Esophagus muscularis mucosa (tissue), 4 donors: ENCODE results near the gene IER3IP1. TPM values are rescaled to one million over a fixed set of nuclear protein-coding genes. Genes with fewer than 3 reads are reported as not detected.
"Not testable (repeated sequence)": the region's sequence is repeated elsewhere in the genome, so short reads cannot be mapped to it uniquely, and the experiment has no call there.

Source experiments
- DNase-seq: peaks from one replicate; pipeline ENCODE4 v3.0.0-alpha.2; 2017; ENCODE audit errors: extremely low spot score
- H3K27ac ChIP-seq, 4 donors: fragments of 200-600 bp; sonication (generic); replicated peaks in 1 of 4; 1 replicate in 3 of 4; 2 replicates in 1 of 4; pipeline ENCODE4 v1.5.1; 2016 to 2019; ENCODE audit warnings: mild to moderate bottlenecking in 1 of 4
- H3K27me3 ChIP-seq, 4 donors: fragments of 200-600 bp; sonication (generic); one replicate each; pipeline versions ENCODE4 v1.5.1 to v1.6.0; 2016 to 2019
- H3K36me3 ChIP-seq, 4 donors: fragments of 200-600 bp; sonication (generic); one replicate each; pipeline ENCODE4 v1.5.1; 2016 to 2019
- H3K4me1 ChIP-seq, 4 donors: fragments of 200-600 bp; sonication (generic); one replicate each; pipeline ENCODE4 v1.5.1; 2016 to 2019
- H3K4me3 ChIP-seq, 4 donors: fragments of 200-600 bp; sonication (generic); 1 replicate in 2 of 4; 2 replicates in 2 of 4; pipeline ENCODE4 v1.5.1; 2016 to 2019; ENCODE audit warnings: mild to moderate bottlenecking in 4 of 4, moderate library complexity in 1 of 4
- H3K9me3 ChIP-seq, 4 donors: fragments of 200-600 bp; sonication (generic); 1 replicate in 3 of 4; 2 replicates in 1 of 4; pipeline ENCODE4 v1.5.1; 2016 to 2019
- EP300 ChIP-seq: sonication (generic); formaldehyde crosslinking; IDR thresholded peaks from one replicate; pipeline ENCODE4 v1.6.1; 2017; ENCODE audit warnings: antibody characterized with exemption
- POLR2A ChIP-seq: fragments of 450-650 bp; IDR thresholded peaks from one replicate; pipeline ENCODE4 v1.6.1; 2017; ENCODE audit warnings: antibody characterized with exemption, moderate library complexity, mild to moderate bottlenecking, low read depth
- POLR2AphosphoS5 ChIP-seq, 2 donors: sonication (generic); formaldehyde crosslinking; IDR thresholded peaks; one replicate each; pipeline ENCODE4 v1.6.1; 2017; ENCODE audit warnings: antibody characterized with exemption in 2 of 2
- WGBS: methylation state at CpG from one replicate; pipeline ENCODE4 v1.1.5; 2018; 5-methylcytosine and 5-hydroxymethylcytosine counted together
- intact Hi-C: fragments of 100-400 bp; cut with DNase I; formaldehyde crosslinking; loops from one replicate; pipeline ENCODE4 v1.15.1; 2023
- total RNA-seq, 4 donors: library from RNA; depleted of rRNA; stranded (reverse); fragments of >200 nt; gene quantifications; one replicate each; pipeline versions ENCODE4 v1.1.0 to v1.2.1, GENCODE V29; 2016
- TF ChIP-seq, protein P1 (sequence below), 3 experiments: fragments of 200-600 bp in 2 of 3; fragments of 450-650 bp in 1 of 3; sonication (generic) in 2 of 3; IDR thresholded peaks; one replicate each; pipeline ENCODE4 v1.5.1; 2017 to 2019; ENCODE audit warnings: antibody characterized with exemption in 3 of 3, mild to moderate bottlenecking in 2 of 3, moderate library complexity in 1 of 3

Gene IER3IP1
- total RNA-seq, 4 donors from 2014 or later = 7.0 to 9.1 (median 7.5) TPM

DNA sequence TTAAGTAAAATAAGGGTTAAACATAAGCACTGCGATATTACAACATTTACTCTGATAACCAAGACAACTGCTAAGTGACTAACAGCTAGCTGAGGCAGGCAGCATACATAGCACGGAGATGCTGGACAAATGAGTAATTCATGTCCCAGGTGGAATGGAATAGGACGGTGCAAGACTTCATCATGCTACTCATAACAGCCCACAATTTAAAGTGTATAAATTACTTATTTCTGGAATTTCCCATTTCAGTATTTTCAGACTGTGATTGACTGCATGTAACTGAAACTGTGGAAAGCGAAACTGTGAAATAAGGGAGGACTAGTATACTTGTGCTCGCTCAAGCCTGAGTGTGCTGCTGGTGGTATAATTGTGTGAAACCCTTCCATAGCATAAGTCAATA lies 12.9 kb downstream of the IER3IP1 start:
- Histone ChIP-seq H3K9me3 (no peaks in the 10 kb centered on the region), H3K4me3 (no peak overlapping the region), H3K27me3 (no peaks in the 10 kb centered on the region), H3K4me1 (peaks cover 0 to 16% (median 7%) of the 10 kb centered on the region in 4 donors), H3K36me3 (no peaks in the 10 kb centered on the region), H3K27ac (no peak overlapping the region)
- intact Hi-C loops = no loop called here
- WGBS = 80% methylated on average over 5 of the region's 5 CpGs
- no peak for DNase-seq
- TF ChIP-seq POLR2AphosphoS5 (IDR thresholded peaks at IDR 0.05) = no peak
- no peak for TF ChIP-seq POLR2A
- no peak for TF ChIP-seq EP300
- TF ChIP-seq, protein P1, sequence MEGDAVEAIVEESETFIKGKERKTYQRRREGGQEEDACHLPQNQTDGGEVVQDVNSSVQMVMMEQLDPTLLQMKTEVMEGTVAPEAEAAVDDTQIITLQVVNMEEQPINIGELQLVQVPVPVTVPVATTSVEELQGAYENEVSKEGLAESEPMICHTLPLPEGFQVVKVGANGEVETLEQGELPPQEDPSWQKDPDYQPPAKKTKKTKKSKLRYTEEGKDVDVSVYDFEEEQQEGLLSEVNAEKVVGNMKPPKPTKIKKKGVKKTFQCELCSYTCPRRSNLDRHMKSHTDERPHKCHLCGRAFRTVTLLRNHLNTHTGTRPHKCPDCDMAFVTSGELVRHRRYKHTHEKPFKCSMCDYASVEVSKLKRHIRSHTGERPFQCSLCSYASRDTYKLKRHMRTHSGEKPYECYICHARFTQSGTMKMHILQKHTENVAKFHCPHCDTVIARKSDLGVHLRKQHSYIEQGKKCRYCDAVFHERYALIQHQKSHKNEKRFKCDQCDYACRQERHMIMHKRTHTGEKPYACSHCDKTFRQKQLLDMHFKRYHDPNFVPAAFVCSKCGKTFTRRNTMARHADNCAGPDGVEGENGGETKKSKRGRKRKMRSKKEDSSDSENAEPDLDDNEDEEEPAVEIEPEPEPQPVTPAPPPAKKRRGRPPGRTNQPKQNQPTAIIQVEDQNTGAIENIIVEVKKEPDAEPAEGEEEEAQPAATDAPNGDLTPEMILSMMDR (IDR thresholded peaks at IDR 0.05) = no peak

DNA sequence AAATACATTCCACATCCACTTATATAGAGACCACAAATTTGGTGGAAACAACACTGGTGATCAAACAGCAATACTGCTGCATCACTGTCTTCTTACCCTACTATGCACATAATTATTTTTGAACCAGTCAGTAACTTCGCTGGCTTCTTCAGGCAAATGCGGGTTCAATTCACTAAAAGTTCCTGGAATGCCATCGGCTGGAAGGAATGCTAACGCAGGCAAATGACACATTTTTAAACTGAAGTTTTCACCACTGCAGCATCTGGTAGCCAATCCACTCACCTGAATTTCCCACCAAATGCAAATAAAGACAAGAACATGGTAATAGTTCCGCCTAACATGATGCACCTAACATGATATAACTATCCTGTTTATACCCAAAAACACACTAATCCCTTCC lies 15.9 kb downstream of the IER3IP1 start:
- Histone ChIP-seq H3K4me3 (no peak overlapping the region), H3K4me1 (no peaks in the 10 kb centered on the region), H3K27me3 (no peaks in the 10 kb centered on the region), H3K9me3 (no peaks in the 10 kb centered on the region), H3K36me3 (peaks cover 0 to 7% (median under 1%) of the 10 kb centered on the region in 4 donors), H3K27ac (no peak overlapping the region)
- no peak for TF ChIP-seq POLR2AphosphoS5 (IDR thresholded peaks at IDR 0.05)
- no peak for TF ChIP-seq EP300
- no peak for TF ChIP-seq POLR2A
- TF ChIP-seq, protein P1 (IDR thresholded peaks at IDR 0.05) = no peak
- DNase-seq = no peak
- WGBS = 96% methylated on average over 5 of the region's 5 CpGs
- intact Hi-C loops = no loop called here

DNA sequence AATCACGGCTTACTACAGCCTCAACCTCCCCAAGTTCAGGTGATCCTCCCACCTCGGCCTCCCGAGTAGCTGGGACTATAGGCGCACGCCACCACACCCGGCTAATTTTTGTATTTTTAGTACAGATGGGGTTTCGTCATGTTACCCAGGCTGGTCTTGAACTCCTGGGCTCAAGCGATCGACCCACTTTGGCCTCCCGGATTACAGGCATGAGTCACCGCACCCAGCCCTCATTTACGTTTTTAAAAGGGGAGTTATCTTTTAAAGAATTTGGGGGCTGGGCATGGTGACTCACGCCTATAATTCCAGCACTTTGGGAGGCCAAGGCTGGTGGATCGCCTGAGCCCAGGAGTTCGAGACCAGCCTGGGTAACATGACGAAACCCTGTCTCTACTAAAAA lies 17.8 kb downstream of the IER3IP1 start:
- peaks cover 0 to 23% (median 13%) of the 10 kb centered on the region in 4 donors for H3K36me3 ChIP-seq
- 94% methylated on average over 16 of the region's 16 CpGs for WGBS
- H3K27ac ChIP-seq, H3K4me3 ChIP-seq, DNase-seq, H3K4me1 ChIP-seq, H3K27me3 ChIP-seq, intact Hi-C loops, H3K9me3 ChIP-seq: not testable (repeated sequence)

DNA sequence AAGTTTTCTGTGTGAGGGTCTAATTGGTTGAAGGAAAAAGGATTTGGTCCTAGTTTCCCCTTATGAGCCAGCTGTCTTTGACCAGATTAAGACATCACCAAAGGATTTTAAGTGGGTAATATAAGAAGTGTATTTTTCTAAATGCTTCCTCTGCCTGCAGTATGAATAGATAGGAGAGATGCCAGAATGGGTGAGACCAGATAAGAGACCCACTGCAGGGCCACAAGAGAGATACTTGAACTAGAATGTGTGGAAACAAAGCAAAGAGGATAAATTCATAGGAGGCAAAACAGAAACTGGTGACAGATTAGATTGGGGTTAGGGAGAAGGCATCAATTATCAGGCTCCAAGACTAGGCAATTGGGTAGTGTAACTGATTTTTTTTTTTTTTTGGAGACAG lies 24.7 kb downstream of the IER3IP1 start:
- intact Hi-C loops = no loop called here
- Histone ChIP-seq H3K36me3 (peaks cover 0 to 22% (median 13%) of the 10 kb centered on the region in 4 donors), H3K9me3 (no peaks in the 10 kb centered on the region), H3K4me1 (peaks cover 21 to 40% (median 30%) of the 10 kb centered on the region in 4 donors), H3K27ac (peak overlapping the region in 3 of 4 donors; percentile 87 to 88 (median 87)), H3K27me3 (no peaks in the 10 kb centered on the region), H3K4me3 (peak overlapping the region; percentile 63 to 75 (median 67))
- no peak for DNase-seq
- TF ChIP-seq POLR2AphosphoS5 (IDR thresholded peaks at IDR 0.05) = no peak
- no peak for TF ChIP-seq EP300
- TF ChIP-seq, protein P1 (IDR thresholded peaks at IDR 0.05) = no peak
- no peak for TF ChIP-seq POLR2A

DNA sequence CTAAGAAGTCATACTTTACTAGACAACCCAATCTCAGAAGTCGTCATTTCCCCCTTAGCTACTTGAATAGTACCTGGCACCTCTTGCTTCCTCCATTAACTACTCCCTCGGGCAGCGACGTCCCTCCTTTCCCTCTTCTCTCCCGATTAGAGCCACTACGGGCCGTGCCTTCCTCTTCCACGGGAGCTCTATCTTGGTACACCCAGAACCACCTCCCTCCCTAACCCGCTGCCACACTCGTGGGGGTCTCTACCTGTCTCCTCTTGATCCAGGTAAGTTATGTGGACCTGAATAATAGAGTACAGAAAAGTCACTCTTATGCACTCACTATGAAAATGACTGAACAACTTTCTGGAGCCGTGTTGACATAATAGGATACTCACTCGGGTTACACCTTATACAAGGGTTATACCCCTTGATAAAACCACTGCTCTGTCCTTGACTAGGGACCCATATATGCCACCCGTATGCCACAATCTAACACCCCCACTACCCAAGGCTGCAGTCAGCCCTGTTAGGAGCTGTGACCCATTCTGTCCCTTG lies 25.3 kb downstream of the IER3IP1 start:
- peak; percentile 91 for DNase-seq
- no peaks in the 10 kb centered on the region for H3K9me3 ChIP-seq
- peaks cover 21 to 40% (median 30%) of the 10 kb centered on the region in 4 donors for H3K4me1 ChIP-seq
- TF ChIP-seq EP300 (no peak), POLR2AphosphoS5 (IDR thresholded peaks at IDR 0.05) (no peak), POLR2A (no peak)
- TF ChIP-seq, protein P1 (IDR thresholded peaks at IDR 0.05) = no peak
- H3K27me3 ChIP-seq = no peaks in the 10 kb centered on the region
- peaks cover 0 to 22% (median 11%) of the 10 kb centered on the region in 4 donors for H3K36me3 ChIP-seq
- intact Hi-C loops = no loop called here
- peak overlapping the region; percentile 87 to 88 (median 88) for H3K27ac ChIP-seq
- WGBS = 8% methylated on average over 13 of the region's 13 CpGs
- peak overlapping the region; percentile 63 to 75 (median 67) for H3K4me3 ChIP-seq
